Measurements from ENCODE around the gene TIMP1. TPM values are rescaled to one million over a fixed set of nuclear protein-coding genes. Genes with fewer than 3 reads are reported as not detected.

TIMP1 gene
- total and polyA plus RNA-seq, 2 experiments from 2014 or later = 39.0 to 117 TPM

- Mint-ChIP-seq H3K36me3 (ENCODE audit: low read depth) (peaks cover 9% of the 10 kb centered on the region; the same call in 1 of the 3 replicates), H3K4me1 (peaks cover 17% of the 10 kb centered on the region), H3K9me3 (no peaks in the 10 kb centered on the region), H3K4me3 (no peak overlapping the region), H3K27ac (no peak overlapping the region), H3K27me3 (ENCODE audit: insufficient read depth, low read depth, poor library complexity) (peaks cover 3% of the 10 kb centered on the region)
- no peak for DNase-seq (ENCODE audit: low spot score)
- Histone ChIP-seq H3K9me2 (ENCODE audit: insufficient read depth) (no peaks in the 10 kb centered on the region), H3K4me1 (ENCODE audit: insufficient read depth) (no peaks in the 10 kb centered on the region), H3F3A (replicated peaks; ENCODE audit: low read depth) (no peaks in the 10 kb centered on the region), H3K79me2 (replicated peaks; ENCODE audit: insufficient read depth) (no peaks in the 10 kb centered on the region), H3K27ac (ENCODE audit: low read depth) (no peak overlapping the region), H3K4me2 (no peak overlapping the region), H4K20me1 (replicated peaks; ENCODE audit: insufficient read depth) (no peaks in the 10 kb centered on the region), H3K36me3 (ENCODE audit: insufficient read depth) (no peaks in the 10 kb centered on the region), H3K4me3 (no peak overlapping the region), H3K27me3 (ENCODE audit: insufficient read depth) (no peaks in the 10 kb centered on the region), H2AFZ (no peak overlapping the region)
- no peak for ATAC-seq
- TF ChIP-seq EZH2phosphoT487 (IDR thresholded peaks at IDR 0.05; ENCODE audit: unreplicated experiment) (no peak), EZH2 (IDR thresholded peaks at IDR 0.05; ENCODE audit: low read depth, unreplicated experiment) (no peak), ZNF114 (CRISPR knock-in tag; IDR thresholded peaks at IDR 0.05) (no peak), REST (IDR thresholded peaks at IDR 0.05; ENCODE audit: unreplicated experiment) (no peak), JUNB (IDR thresholded peaks at IDR 0.05; ENCODE audit: unreplicated experiment) (no peak), NANOG (IDR thresholded peaks at IDR 0.05; ENCODE audit: borderline replicate concordance) (no peak), POLR2AphosphoS5 (IDR thresholded peaks at IDR 0.05; ENCODE audit: low read depth) (no peak), ZNF462 (CRISPR knock-in tag; IDR thresholded peaks at IDR 0.05) (no peak), ETS1 (IDR thresholded peaks at IDR 0.05) (no peak), ZNF331 (CRISPR knock-in tag; IDR thresholded peaks at IDR 0.05; ENCODE audit: low read depth) (no peak), STAT1 (IDR thresholded peaks at IDR 0.05; ENCODE audit: unreplicated experiment) (no peak), CREB1 (CRISPR knock-in tag; IDR thresholded peaks at IDR 0.05; ENCODE audit: low read depth) (no peak), CTCF (conservative IDR thresholded peaks at IDR 0.05; ENCODE audit: low read depth in 2 of 2) (no peak)
Observed at GRCh38 chrX:47611926-47612325, 29.7 kb downstream of the TIMP1 start.

All from GM23338 (cell line).